Putamen (tissue), 1 donor: ENCODE measurements around the gene MN1.
A peak's percentile ranks its signal among the peaks of the same experiment; 100 is the strongest.

Experiments
- DNase-seq: peaks from one replicate; pipeline ENCODE4 v3.0.0-alpha.2; 2016; ENCODE audit warnings: low spot score

Gene MN1

DNA sequence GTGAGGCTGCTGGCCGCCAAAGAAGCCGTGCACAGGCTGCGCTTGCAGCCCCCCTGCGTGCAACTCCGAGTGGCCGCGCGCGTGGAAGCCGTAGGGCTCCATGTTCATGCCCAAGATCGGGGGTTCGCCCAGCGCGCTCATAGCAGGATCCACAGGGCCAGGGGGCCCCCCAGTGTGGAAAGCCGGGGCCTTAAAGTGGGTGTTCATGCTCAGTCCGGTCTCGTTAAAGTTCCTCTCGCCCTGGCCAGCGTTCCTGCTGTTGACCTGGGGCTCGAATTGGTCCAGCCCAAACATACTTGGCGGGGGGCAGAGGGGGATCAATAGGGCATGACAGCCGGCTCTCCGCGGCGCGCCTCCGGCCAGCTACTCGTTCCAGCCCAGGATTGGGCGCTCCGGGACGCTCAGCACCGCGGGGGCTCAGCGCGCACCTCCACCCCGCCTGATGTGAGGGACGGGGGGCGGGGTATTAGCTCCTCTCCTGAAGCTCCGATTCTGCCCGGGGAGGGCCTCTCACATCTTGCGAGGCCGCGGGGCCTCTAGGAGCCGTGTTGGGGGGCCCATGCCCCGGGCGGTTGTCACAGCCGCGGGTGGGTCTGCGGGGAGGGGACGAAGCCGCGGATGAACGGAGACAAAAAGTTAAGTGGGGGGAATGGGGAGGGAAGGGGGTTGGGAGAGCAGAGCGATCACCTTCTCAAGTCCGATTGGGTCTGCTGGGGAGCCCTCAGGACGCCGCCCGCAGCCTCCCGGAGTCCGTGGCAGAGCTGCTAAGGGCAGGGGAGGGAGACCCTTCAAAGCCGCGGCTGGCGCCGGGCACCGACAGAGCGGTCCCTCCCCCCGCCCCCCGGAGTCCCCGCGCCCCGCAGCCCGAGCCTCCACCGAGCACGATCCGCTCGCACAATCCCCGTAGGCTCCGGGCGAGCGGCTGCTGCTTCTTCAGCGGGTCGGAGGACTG is 1.0 kb downstream of the MN1 start:
- DNase-seq, result no peak

DNA sequence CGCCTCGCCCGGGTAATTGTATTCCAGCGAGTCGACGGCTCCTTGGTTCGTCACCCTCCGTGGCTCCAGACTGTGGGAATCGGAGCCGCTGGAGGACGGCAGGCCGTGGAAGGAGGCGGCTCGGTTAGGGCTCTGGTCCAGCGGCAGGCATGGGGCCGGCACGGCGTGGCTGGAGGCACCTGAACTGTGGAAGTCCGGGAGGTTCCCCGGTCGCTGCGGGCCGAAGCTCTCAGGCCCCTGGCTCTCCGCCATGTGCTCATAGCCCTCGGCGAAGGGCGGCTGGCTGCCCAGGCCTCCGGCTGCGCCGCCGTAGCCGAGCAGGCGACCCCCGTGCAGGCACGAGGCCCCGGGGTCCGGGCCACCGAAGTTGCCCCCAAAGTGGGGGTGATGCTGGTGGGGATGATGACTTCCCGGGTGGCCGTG is 1.7 kb downstream of the MN1 start:
- DNase-seq, result no peak

DNA sequence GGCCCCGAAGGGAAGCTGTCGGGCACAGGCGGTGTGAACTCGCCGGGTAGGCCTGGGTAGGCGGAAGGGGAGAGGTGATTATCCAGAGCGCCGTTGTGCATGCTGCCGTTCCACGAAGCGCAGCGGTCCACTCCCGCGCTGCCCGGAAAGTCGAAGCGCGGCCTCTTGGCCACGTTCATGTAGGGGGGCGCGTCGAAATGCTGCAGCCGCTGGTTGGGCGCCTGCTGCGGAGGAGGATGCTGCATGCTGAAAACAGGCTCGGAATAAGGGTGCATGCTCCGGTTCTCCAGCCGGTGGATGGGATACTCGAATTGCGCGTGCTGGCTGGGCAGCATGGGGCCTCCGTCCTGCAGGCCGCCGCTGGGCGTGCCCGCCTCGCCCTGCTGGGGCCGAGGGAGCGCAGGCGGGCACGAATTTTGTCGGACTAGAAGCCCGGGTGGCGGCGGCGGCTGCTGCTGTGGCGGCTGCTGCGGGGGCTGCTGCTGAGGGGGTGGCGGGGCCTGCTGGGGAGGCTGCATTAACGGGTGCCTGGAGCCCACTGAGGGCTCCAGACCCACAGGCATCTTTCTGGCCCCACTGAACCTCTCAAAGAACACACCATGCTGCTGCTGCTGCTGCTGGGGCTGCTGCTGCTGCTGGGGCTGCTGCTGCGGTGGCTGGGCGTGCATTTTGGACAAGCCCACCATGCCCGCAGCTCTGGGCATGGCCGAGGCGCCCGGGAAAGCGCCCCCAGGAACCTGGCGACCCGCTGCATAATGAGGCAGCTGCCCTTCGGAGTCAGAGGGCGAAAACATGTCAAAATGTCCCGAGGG is 2.3 kb downstream of the MN1 start:
- no peak for DNase-seq

DNA sequence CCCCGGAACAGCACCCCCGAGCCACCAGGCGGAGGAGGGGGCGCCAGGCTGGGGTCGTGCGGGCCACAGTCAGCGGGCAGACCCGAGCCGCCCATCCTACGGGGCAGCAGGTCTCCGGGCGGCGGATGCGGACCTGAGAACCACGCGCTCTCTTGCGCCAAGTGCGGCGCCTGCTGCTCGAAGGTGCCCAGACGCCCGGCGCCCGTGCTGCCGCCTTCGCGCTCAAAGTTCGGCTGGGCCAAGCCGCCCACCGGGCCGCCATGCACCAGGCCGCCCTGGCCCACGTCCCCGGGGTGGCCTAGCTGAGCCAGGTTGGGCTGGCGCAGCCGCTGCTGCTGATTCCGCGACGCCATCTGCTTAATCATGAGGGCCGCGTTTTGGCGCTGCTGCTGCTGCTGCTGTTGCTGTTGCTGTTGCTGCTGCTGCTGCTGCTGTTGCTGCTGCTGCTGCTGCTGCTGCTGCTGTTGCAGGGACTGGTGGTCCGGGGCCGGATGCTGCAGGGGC is 3.0 kb downstream of the MN1 start:
- DNase-seq, result no peak

DNA sequence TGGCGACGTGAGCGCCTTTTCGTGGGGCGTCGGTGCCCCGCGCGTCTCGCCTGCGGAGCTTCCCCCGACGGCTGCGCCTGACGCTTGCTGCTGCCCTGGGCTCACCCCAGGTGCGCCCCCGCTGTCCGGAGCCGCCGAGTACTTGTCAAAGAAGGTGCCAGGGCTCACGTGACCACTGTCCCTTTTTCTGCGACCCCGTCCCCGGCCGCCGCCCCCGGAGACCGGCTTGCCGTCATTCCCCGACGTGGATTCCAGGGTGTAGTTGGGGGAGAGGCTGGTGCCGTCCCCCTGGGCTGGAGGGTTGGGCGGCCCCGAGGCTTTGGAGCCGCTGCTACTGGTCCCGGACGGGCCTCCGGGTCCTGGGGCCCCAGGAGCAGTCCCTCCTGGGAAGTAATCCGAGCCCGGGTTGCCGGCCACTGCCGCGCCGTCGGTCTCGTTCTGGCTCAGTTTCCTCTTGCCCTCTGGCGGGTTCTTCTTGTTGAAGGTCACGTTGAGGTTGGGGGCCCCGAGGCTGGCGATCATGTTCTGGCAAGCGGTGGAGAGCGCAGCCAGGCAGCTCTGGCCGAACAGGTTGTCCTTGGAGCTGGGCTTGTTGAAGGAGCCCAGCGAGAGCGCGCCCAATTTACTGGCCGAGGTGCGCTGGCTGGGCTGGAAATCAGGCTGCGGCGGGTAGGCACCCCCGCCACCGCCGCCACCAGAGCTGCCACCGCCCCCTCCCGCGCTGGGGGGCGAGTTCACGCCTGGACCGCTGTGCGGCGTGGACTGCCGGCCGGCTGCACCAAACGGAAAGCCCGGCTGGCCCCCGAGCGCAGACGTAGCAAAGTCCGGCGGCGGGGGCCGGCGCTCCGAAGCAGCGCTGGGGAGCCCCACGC is 3.8 kb downstream of the MN1 start:
- DNase-seq, result no peak

DNA sequence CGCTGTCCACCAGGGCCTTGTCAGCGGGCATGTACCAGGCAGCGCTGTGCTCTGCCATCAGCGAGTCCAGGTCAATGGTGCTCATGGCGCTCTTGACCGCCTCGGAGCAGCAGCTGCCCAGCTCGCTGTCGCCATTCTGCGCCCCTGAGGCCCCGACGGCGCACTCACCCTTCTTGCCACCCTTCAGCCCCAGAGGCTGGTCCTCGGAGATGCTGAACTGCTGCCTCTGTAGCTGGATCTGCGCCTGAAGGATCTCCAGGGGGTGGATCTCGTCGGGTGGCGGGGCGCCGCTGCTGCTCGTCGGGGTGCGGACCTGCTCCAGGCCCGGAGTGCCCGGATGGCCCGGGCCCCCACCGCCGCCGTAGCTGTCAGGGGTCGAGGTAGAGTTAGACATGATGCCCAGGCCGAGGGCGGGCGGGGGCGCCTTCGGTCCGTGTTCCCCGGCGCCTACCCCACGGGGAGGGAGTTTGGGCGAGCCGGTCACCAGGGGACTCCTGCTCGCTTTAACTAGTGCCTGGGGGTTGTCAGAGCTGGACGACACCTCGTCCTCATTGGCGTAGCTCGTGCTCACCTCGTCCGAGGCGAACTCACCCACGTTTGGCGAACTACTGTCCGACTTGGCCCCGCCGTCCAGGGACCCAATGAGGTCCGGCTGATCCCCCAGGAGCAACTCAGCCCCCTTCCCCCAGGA is 4.6 kb downstream of the MN1 start:
- no peak for DNase-seq

DNA sequence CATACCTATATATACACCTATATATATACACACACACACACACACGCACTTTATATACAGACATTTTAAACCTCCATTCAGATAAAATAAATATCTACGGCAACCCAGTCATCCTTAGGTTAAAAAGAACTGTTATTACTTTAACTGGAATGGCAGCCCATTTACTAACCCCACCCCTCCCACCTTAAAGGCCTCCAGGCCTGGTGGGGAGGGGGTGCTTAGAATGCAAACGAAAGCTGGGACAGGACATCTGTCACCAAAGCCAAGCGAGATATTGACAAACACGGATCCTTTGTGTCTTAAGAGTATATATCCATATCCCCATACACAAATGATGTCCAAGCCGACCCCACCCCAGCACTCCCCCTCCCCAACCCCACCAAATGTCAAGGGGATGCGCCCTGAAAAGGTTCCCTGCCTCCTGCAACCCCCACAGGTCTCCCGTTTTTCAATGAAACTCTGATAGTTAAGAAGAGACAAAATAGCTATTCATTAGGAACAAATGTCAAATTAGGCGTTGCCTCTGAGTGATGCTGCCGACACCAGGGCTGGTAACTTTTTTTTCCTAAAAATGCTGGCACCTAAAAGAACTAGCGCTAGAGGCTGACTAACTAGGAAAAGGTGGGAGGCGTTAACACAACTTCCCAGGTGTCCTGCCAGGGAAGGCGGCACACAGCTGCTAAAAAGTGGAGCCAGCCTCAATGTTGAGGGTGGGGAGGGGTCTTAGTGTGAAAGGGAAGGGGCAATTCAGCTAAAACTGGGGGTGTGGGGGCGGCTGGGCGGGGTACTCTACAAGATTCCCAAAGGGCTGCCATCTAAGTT is 5.6 kb downstream of the MN1 start:
- DNase-seq, result no peak

DNA sequence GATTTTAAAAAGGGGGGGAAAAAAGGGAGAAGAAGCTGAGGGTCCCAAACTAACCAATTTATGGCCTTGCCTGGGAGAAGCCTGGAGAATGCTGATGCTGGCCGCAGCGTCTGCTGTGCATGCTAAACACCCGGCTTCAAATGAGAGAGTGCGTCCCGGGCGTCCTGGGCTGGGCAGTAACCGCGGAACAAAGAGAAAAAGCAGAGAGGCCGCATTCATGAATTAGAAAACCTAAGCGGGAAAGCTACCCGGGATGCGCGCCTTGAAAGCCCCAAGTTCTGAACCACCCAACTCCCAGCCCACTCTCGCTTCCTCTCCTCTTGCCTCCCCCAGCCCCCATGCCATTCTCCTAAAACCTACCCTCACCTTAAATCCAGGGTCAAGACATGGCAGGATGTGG is 6.5 kb downstream of the MN1 start:
- no peak for DNase-seq

DNA sequence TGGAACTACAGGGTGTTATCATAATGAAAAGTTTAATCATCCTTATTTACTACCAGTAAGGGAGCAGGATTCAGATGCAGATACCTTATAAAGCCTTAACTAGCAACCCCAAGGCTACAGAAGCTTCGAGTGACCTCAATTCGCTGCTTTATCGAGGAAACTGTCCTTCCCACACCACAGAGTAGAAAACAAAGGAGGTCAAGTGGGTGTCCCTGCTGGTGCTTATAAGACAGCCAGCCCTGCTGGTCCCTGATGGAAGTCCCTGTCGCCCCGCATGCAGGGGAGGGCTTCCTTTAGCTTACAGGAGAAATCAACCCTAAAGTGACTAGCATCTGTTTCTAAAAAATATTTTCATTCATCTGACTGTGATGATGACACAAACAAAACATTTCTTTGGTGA is 7.3 kb downstream of the MN1 start:
- no peak for DNase-seq

DNA sequence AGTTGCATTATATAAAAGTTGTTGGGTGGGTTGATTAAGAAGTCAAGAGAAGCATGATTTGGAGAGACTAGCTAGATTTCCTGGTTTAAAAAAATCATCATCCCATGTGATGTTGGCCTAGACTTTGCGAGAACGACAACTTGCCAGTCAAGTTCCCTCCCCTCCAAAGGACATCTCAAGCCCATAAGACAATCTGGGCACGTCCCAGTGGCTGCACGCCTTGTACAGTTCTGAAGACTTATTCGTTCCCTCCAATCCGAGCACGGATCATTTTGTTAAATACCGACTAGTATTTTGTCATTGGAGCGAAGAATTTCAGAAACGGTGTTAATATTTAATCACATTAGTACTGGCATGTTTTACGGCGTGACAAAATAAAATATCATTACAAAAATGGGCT is 8.0 kb downstream of the MN1 start:
- no peak for DNase-seq

DNA sequence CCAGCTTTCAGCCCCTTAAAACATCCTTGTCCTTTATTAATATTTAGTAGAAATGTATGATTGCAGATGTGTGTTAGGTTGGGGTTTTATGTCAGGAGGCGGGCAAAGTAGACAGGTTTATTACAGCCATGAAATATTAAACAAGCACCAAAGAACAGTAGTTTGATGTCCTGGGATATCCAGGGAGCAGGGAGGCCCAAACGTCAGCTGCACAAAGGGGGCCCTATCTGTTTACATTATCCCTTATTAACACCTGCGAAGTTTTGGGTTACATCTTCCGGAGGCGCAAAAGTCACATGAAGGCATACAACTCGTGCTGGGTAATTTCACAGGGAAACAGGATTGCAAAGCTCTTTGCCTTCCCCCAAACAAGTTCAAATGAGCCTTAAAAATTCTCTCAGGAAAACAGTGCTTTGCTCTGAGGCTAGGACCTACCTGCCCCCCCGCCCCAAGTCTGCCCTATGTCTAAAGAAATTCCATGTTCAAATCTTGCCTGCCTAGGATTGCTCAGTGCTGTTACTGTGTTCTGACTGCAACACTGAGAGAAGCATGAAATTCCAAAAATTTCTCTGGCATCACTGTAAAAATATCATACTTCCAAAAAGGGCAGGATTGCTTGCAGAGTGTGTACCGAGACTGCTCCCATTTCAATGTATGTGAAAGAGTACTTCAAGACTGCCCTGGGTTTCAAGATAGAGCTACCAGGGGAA is 8.9 kb downstream of the MN1 start:
- DNase-seq, result peak; percentile 3

DNA sequence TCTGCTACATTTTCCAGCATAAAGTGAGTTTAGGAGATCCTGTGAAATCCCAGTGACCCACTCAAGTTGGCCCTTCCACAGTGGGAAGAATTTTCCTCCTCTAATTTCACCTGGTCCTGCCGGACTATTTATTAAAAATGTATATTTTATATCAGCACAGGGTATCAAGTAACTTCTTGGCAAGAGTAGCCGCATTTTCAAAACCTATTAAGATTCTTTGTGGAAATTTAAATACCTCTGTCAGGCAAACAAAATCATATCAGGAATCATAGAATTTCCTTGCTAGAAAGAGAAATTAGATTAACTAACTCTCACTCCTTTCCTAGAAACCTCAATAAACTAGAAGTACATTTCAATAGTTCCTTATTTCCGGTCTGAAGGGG is 9.7 kb downstream of the MN1 start:
- no peak for DNase-seq

DNA sequence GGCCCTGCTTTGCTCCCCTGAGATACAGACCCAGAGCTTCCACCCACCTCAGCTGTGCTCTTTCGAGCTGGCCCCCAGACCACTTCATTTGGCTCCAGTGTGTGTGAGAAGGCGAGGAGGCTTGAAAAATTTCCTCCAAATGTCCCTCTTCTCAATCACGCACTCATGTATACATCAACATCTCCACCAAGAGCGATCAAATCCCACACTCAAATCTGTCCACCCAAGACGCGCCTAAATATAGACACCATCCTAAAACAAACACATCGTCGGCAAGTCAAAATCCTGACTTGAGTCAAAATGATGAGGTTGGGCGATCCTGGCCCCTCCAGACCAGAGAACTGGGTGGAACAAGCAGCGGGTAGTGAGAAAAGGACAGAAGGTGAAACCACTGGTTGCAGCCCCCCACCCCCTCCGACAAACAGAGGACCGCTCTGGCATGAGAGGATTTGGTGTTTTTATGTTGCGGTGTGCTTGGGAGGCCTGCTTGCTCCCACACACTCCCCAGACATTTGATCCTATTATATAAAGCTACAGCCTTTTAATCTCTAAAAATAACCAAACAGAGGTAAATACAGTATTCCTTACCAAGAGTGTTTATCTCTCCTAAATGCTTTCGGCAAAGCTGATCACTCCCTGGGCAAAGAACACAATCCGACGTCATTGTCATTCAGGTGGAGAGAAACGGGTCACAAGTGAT is 10.2 kb downstream of the MN1 start:
- DNase-seq, result peak; percentile 21

DNA sequence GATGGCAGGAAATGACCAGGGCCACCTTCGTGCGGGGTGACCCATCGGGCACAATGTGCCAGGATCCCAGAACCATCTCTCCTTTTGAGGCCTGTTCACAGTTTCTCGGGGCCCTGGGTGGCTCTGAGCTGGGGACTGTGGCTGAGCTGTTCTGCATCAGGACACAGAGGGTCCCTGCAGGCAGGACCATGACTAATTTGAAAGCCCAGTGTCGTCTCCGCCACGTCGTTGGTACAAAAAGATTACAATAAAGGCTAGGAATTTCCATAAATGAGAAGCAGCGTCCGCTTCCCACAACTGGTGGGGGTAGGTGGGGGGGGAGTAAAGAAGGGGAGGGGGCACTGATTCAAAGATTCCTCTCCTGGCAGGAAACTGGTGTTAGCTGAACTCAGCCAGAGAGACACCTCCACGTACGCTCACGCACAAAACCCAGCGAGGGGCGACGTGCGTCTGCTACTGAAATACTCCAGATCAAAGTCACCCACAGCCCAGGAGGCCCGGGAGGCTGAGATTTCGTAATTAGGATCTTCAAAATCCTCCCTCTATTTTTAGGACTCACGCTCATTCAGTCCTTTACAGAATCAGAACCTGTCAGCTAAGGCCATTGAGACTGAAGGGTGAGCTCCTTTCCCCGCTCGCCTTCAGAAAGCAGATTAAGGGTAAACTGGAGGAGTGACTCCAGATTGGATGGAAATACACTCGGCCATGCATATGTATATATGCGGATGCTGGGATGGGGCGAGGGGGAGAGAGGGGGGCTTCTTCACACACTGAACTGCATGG is 11.0 kb downstream of the MN1 start:
- DNase-seq, result peak; percentile 54

DNA sequence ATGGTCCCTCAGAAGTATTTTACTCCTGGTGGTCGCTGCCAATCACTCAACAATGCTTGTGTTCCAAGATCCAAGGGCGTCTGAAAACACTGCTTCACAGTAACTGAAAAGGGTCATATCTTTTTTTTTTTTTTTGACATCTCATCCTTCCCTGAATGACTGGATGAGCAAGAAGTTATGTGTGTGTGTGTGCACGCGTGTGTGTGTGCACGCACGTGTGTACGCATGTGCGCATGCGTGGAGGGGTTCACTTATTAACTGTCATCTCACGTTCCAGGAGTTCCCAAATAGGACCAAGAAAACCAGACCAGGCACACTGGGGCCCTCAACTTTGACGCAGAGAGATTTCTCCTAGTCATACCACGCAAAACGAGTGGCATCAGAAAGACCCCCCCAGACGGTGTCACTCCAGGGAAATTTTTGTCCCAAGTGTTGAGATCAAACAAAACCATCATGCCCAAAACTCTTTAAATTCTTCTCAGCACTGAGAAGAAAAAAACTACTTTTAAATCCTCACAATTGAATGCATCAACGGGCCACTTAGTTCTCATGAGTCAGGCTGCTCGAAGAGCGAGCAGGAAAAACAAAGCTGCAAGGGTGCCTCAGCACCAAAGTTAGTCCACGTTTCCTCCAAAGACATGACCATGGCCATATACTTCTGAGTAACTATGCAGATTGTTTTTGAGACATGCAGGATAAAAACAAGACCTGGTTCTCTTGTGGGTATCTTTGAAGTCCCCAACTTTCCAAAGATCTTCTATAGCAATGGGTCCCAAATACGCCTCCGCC is 12.9 kb downstream of the MN1 start:
- no peak for DNase-seq

DNA sequence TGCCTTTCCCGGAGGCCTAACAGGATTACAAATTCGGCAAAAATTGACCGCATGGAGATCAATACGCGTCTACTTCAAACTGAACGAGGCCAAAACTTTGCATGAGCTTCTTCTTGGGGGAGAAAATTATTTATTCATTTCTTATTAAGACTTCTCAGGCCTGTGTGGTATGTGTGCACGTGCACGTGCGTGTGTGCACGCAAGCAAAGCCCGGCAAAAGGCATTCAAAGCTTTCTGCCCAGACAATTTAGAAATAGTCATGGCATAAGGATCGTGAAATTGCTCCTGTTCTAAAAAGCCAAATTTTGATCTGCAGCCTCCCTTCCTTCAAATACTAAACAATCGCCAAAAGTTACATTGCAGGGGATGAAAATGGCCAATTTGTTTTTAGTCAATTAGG is 14.6 kb downstream of the MN1 start:
- DNase-seq, result no peak

DNA sequence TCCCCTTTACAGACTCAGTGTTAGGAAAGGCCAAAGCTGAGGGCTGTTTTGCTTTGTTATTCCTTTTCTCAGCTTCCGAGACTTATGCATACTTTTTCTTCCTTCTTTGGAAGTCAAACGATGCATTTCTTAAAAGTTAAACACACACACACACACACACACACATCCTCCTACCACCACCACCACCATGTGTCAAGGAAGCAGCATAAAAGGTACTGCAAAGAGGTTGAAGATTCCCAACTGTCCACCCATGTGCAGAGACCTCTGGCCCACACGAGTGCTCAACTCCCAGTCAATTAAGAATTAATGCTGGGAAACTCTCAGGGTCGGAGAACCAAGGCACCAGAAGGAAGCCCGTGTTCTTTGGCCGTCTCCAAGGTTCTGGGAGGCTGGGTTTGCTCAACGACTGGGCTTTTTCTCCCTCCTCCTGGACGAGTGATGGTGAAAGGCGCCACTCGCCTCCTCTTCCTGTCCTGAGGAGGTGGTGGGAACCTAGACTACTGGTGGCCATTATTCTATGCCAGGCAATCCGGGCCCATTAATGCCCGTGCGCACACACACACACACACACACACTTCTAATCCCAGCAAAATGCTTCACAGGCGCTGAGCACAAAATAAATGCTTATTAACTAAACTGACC is 15.1 kb downstream of the MN1 start:
- no peak for DNase-seq
